A549 (cell line): ENCODE measurements around the gene USP22.

Source experiments
- CBX8 ChIP-seq: fragments of 200-600 bp; sonication (generic); IDR thresholded peaks from 2 replicates; pipeline ENCODE4 v1.6.1; 2016
- CTCF ChIP-seq: fragments of >200 bp; sonication (Bioruptor Twin); formaldehyde crosslinking; IDR thresholded peaks from 3 replicates; pipeline ENCODE4 v1.5.1; 2016
- HOXA7 ChIP-seq: fragments of 250-450 bp; sonication (Bioruptor Pico); IDR thresholded peaks from 2 replicates; pipeline ENCODE4 v1.5.0; 2020; ENCODE audit warnings: mild to moderate bottlenecking, moderate library complexity
- KDM5A ChIP-seq: fragments of 200-600 bp; sonication (generic); IDR thresholded peaks from 2 replicates; pipeline ENCODE4 v1.6.1; 2016; ENCODE audit warnings: antibody characterized with exemption, mild to moderate bottlenecking
- MAFK ChIP-seq: fragments of 450-650 bp; IDR thresholded peaks from 2 replicates; pipeline ENCODE4 v1.6.1; 2014; ENCODE audit not compliant: partially characterized antibody
- POLR2A ChIP-seq: IDR thresholded peaks from 2 replicates; pipeline ENCODE4 v1.6.1; 2012; ENCODE audit warnings: mild to moderate bottlenecking, low read length
- RAD21 ChIP-seq, 2 experiments: fragments of >200 bp in 1 of 2; sonication (Bioruptor Twin) in 1 of 2; formaldehyde crosslinking in 1 of 2; IDR thresholded peaks in 1 of 2; conservative IDR thresholded peaks in 1 of 2; 2 replicates in 1 of 2; 3 replicates in 1 of 2; pipeline ENCODE4 v1.6.1; 2012 to 2018; ENCODE audit warnings: inconsistent platforms in 1 of 2
- USF2 ChIP-seq: fragments of 450-650 bp; IDR thresholded peaks from 2 replicates; pipeline ENCODE4 v1.6.1; 2014; ENCODE audit warnings: antibody characterized with exemption

DNA sequence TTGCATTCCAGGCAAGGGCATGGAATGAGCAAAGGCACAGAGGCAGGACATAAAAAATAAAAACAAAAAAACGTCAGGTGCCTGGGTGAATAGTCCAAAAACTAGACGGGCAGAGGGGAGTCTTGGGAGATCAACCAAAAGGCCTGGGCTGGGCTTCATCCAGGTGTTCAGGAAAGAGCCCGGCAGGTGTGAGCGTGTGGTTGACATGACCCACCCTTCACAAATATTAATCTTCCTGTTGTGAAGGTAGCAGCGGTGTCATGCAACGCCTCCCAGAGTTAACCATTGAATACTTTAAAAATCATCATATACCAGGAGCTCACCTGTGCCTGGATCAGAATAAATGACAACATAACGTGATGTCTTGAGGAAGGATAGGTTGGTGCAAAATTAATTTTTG, 90.6 kb downstream of the USP22 start:
- TF ChIP-seq CTCF = no peak
- TF ChIP-seq POLR2A = no peak
- no peak for TF ChIP-seq RAD21 (conservative IDR thresholded peaks at IDR 0.05 in 1 of 2, IDR thresholded peaks at IDR 0.05 in 1 of 2)
- TF ChIP-seq HOXA7 = no peak
- no peak for TF ChIP-seq USF2
- no peak for TF ChIP-seq MAFK
- TF ChIP-seq CBX8 = no peak
- no peak for TF ChIP-seq KDM5A
